A673 (cell line): ENCODE measurements around the gene MOXD1. TPM values are rescaled to one million over a fixed set of nuclear protein-coding genes. Genes with fewer than 3 reads are reported as not detected.
A peak's percentile ranks its signal among the peaks of the same experiment; 100 is the strongest.

Experiments
- BruUV-seq: library from RNA; stranded (reverse); fragments of 400-500 nt; replicated peaks from 2 replicates; lab custom pipeline; 2021; lab: Mats Ljungman, UMichigan
- CTCF ChIA-PET: fragments of 300-600 bp; sonication (Branson Sonifier 250); formaldehyde crosslinking; loops from one replicate; lab custom pipeline; 2022; ENCODE audit warnings: antibody characterized with exemption; lab: Charles Lee
- POLR2A ChIA-PET: fragments of 300-600 bp; sonication (Branson Sonifier 250); formaldehyde crosslinking; loops from one replicate; lab custom pipeline; 2022; ENCODE audit warnings: antibody characterized with exemption; ENCODE audit not compliant: low non-redundant PET; lab: Charles Lee
- DNase-seq: peaks from one replicate; pipeline ENCODE4 v3.0.0-alpha.2; 2015; ENCODE audit warnings: low spot score
- H3K27ac ChIP-seq: fragments of 200-600 bp; sonication (generic); 2 replicates; pipeline ENCODE4 v1.5.1; 2016; ENCODE audit warnings: mixed run types, low read depth, mild to moderate bottlenecking, mixed read lengths, antibody characterized with exemption, low read length; ENCODE audit not compliant: poor library complexity, severe bottlenecking
- H3K27me3 ChIP-seq: fragments of 200-600 bp; sonication (generic); replicated peaks from 2 replicates; pipeline ENCODE4 v1.6.1; 2017; ENCODE audit warnings: mixed run types, low read depth, mild to moderate bottlenecking, mixed read lengths, antibody characterized with exemption, low read length; ENCODE audit not compliant: insufficient read depth, poor library complexity
- H3K36me3 ChIP-seq: fragments of 200-600 bp; sonication (generic); 2 replicates; pipeline ENCODE4 v1.6.1; 2016; ENCODE audit warnings: mixed run types, mild to moderate bottlenecking, mixed read lengths, antibody characterized with exemption, low read length; ENCODE audit not compliant: insufficient read depth, poor library complexity, severe bottlenecking
- H3K4me1 ChIP-seq: fragments of 200-600 bp; sonication (generic); 2 replicates; pipeline ENCODE4 v1.6.1; 2017; ENCODE audit warnings: mixed run types, mild to moderate bottlenecking, mixed read lengths, antibody characterized with exemption, low read length; ENCODE audit not compliant: insufficient read depth, poor library complexity, severe bottlenecking
- H3K4me3 ChIP-seq: fragments of 200-600 bp; sonication (generic); 2 replicates; pipeline ENCODE4 v1.5.1; 2016; ENCODE audit warnings: low read depth, mixed run types, mild to moderate bottlenecking, mixed read lengths, low read length; ENCODE audit not compliant: poor library complexity, severe bottlenecking
- H3K9me3 ChIP-seq: fragments of 200-600 bp; sonication (generic); 2 replicates; pipeline ENCODE4 v1.6.1; 2016; ENCODE audit warnings: mixed run types, low read depth, mild to moderate bottlenecking, mixed read lengths, antibody characterized with exemption, low read length; ENCODE audit not compliant: poor library complexity, severe bottlenecking
- EZH2 ChIP-seq: fragments of 200-600 bp; sonication (generic); IDR thresholded peaks from 2 replicates; pipeline ENCODE4 v1.6.1; 2017; ENCODE audit warnings: borderline replicate concordance, low read depth, mild to moderate bottlenecking, mixed read lengths, antibody characterized with exemption, low read length; ENCODE audit not compliant: poor library complexity, severe bottlenecking
- intact Hi-C: fragments of 100-400 bp; cut with micrococcal nuclease; formaldehyde crosslinking; loops from one replicate; pipeline ENCODE4 v1.10.0; 2022; ENCODE audit not compliant: unreplicated experiment
- total RNA-seq: library from RNA; stranded (reverse); gene quantifications from 2 replicates; pipeline ENCODE4 v1.2.3, GENCODE V29; 2021
- TF ChIP-seq, protein P1 (sequence below): fragments of 300-800, 200-600 bp; sonication (generic); conservative IDR thresholded peaks from 2 replicates; pipeline ENCODE4 v1.5.1; 2017; ENCODE audit warnings: low read depth, mild to moderate bottlenecking, antibody characterized with exemption, low read length, moderate library complexity, mixed read lengths

Gene MOXD1
- total RNA-seq, 1 experiment from 2014 or later = not detected

DNA sequence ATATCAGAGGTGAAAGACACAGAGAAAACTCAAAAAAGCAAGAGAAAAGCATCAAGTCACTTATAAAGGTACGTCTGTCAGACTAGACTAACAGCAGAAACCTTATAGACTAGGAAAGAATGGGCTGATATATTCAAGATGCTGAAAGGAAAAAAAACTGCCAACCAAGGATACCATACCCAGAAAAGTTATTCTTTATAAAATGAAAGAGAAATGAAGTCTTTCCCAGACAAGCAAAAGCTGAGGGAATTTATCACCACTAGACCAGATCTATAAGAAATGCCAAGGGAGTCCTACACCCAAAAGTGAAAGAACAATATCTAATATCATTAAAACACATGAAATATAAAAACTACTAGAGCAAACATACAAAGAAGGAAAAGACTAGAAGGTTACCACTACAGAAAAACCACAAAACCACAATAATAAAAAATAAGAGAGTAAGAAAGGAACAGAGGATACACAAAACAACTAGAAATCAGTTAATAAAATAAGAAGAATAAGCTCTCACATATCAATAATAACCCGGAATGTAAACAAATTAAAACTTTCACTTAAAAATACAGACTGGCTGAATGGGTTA lies 6.2 kb downstream of the MOXD1 start:
- POLR2A ChIA-PET = no interaction called here
- DNase-seq = no peak
- intact Hi-C loops = no loop called here
- peaks cover 5% of the 10 kb centered on the region for H3K9me3 ChIP-seq
- H3K4me1 ChIP-seq = no peaks in the 10 kb centered on the region
- H3K36me3 ChIP-seq = no peaks in the 10 kb centered on the region
- H3K27me3 ChIP-seq = peaks cover 29% of the 10 kb centered on the region
- CTCF ChIA-PET = interaction anchor here (0.7 kb wide), 1 partner anchor 118 kb away, joined by 3 read pairs; no protein-coding TSS in a partner anchor
- no peak overlapping the region for H3K4me3 ChIP-seq
- BruUV-seq = no TSS peak
- no peak overlapping the region for H3K27ac ChIP-seq
- no peak for TF ChIP-seq EZH2
- TF ChIP-seq, protein P1, sequence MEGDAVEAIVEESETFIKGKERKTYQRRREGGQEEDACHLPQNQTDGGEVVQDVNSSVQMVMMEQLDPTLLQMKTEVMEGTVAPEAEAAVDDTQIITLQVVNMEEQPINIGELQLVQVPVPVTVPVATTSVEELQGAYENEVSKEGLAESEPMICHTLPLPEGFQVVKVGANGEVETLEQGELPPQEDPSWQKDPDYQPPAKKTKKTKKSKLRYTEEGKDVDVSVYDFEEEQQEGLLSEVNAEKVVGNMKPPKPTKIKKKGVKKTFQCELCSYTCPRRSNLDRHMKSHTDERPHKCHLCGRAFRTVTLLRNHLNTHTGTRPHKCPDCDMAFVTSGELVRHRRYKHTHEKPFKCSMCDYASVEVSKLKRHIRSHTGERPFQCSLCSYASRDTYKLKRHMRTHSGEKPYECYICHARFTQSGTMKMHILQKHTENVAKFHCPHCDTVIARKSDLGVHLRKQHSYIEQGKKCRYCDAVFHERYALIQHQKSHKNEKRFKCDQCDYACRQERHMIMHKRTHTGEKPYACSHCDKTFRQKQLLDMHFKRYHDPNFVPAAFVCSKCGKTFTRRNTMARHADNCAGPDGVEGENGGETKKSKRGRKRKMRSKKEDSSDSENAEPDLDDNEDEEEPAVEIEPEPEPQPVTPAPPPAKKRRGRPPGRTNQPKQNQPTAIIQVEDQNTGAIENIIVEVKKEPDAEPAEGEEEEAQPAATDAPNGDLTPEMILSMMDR = no peak

DNA sequence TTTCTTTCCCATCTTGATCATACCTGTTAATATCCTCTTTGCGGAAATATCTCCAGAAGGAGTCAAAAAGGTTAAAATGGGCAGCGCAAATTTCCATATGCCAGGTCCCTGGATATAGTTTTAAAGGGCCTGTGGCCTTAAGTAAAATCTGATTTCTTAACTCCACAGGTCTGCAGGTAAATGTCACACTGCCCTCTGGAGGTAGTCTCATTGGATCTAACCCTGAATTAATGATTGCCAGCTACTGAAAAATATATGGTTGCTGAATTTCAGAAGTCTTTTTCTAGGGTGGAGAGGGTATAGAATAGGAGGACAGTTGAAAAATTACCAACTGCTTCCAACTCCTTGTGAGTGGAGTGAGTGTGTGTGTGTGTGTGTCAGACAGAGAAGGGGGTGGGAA lies 8.5 kb downstream of the MOXD1 start:
- no peaks in the 10 kb centered on the region for H3K4me1 ChIP-seq
- BruUV-seq = no TSS peak
- intact Hi-C loops = no loop called here
- H3K9me3 ChIP-seq = peaks cover 5% of the 10 kb centered on the region
- no peak overlapping the region for H3K27ac ChIP-seq
- TF ChIP-seq, protein P1 = peak; percentile 32; the same call in 1 of the 2 replicates
- TF ChIP-seq EZH2 = no peak
- peaks cover 22% of the 10 kb centered on the region for H3K27me3 ChIP-seq
- DNase-seq = no peak
- no peaks in the 10 kb centered on the region for H3K36me3 ChIP-seq
- H3K4me3 ChIP-seq = no peak overlapping the region
- ChIA-PET CTCF (no interaction called here), POLR2A (no interaction called here)

DNA sequence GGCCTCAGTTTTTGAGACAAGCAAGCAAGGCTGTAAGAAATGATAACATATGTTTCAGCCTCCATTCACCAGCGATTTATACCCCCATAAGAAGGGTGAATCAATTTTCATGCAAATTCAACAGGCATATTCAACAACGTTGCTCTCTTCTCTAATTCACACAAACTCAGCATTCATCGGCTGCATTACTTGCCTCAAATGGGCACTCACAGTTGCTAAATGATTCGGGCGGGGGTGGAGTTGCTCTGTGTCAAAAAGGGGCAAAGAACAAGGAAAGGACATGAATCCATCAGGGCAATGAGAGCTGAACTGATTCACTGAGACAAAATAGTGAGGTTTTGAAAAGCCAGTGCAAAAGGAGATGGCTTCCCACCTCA lies 9.0 kb downstream of the MOXD1 start:
- CTCF ChIA-PET = no interaction called here
- intact Hi-C loops = no loop called here

More for the DNA sequence above, 9.0 kb downstream of the MOXD1 start:
- Histone ChIP-seq H3K36me3 (no peaks in the 10 kb centered on the region), H3K27me3 (peaks cover 22% of the 10 kb centered on the region), H3K27ac (no peak overlapping the region), H3K4me1 (no peaks in the 10 kb centered on the region), H3K4me3 (no peak overlapping the region), H3K9me3 (peaks cover 5% of the 10 kb centered on the region)
- POLR2A ChIA-PET = no interaction called here
- DNase-seq = no peak
- TF ChIP-seq EZH2 = no peak
- TF ChIP-seq, protein P1 = no peak
- BruUV-seq = no TSS peak
